CD4-positive, alpha-beta T cell treated with Interleukin-6 for 4 hours (primary cell): ENCODE data around the gene TNXB.
"Not testable (repeated sequence)": the region's sequence is repeated elsewhere in the genome, so short reads cannot be mapped to it uniquely, and the experiment has no call there.

Experiments
- DNase-seq: peaks from one replicate; pipeline ENCODE4 v3.0.0-alpha.2; 2020; ENCODE audit warnings: mixed read lengths

TNXB gene

DNA sequence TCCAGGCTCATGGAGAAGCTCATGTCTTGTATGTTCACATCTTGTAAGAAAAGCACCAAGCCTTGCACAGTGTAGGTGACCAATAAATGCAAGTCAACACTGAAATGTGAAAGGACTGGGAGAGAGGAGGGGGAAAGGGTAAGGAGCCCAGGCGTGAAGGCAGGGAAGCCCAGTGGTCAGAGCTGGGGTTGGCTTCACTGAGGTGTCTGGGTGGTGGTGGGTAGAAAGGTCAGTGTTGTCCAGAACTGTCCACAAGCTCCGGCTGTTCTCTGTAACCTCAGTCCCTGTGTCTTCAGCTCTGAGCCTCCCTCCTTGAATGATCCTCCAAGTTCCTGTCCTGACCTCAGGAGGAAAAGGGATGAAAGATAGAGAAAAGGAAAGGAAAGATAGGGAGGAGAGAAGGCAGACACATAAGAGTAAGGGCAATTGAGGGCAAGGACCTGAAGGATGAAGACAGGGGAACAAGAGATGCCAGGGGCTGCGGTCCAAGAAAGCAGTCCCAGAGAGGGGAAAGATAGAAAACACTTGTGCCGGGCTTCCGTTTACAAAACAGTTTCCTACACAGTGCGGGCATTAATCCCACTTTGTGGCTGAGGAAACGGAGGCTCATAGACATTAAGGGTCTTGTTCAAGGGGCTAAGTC lies 2.4 kb upstream of the TNXB start:
- no peak for DNase-seq

DNA sequence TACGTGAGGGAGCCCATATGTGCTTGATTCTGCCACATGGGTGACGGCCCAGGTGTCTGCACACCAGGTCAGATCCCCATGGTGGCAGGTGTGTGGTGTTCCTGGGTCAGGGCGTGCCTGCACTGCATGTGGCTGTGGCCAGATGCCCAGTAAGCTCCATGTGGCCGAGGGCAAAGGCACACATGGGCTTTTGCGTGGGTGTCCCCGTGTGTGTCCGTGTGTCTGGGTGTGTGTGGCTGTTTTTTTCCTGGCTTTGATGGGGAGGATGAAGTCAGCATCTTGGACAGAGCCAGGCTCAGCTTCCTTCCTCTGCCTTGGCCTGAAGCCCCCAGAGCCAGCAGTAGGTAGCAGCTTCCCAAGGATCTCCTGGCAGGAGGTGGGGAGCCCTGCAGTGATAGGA lies 1.5 kb upstream of the TNXB start:
- DNase-seq = no peak

DNA sequence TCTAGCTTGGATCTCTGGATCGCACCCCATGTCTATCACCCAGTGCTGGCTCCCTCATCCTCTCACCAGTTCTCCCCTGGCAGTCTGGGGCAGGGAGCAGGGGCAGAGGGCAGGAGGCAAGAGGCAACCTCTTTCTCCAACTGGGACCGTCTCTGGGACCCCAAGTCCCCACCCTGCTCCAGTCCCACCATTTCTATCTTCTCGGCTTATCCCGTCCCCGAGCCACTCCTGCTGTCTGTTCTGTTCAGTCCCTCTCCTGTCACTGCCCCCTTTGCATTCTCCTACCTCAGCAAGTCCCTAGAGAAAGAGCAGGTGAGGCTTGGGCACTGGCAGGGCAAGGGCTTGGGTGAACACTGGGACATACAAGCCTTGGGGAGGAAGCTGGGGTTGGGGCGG lies 625 bp upstream of the TNXB start:
- no peak for DNase-seq

DNA sequence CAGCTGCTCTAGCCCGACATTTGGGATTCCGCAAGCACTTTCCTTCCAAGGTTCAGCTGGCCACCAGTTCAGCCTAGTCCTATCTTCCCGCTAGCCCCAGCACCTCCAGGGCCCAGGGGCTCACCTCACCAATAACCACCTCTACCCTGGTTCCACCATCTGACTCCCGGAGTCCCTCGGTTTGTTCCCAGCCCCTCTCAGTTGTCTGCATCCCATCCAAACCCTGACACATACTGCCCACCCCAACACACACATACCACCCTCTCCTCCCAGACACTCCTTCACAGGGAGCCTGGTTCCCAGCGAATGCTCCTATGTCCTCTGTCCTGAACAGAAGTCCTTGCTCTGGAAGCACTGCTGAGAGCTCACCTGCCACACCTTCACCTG lies 418 bp downstream of the TNXB start:
- DNase-seq = no peak

DNA sequence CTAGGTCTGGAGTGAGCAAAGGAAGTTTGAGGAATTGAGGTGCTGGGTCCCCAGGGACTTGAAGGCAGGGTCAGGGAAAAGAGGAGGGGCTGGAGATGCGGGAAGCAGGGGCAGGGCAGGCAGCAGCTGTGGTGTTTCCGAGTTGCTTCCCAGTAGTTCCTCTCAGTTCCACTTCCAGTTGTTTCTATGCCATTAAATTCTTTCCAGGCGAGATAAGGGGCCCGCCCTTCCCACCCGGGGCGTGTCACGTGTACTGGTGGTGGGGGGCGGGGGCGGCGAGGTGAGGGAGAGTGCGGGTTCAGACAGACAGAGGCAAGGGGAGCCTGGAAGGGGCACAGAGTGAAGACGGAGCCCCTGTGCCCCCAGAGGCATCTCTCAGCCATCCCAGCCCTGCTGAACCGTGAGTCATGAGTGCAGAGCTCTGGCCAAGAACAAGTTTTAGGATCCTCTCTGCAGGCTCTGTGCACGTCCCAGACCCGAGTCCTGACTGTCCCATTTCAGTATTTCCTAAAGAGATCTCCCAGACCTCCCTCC lies 977 bp downstream of the TNXB start:
- DNase-seq = no peak

DNA sequence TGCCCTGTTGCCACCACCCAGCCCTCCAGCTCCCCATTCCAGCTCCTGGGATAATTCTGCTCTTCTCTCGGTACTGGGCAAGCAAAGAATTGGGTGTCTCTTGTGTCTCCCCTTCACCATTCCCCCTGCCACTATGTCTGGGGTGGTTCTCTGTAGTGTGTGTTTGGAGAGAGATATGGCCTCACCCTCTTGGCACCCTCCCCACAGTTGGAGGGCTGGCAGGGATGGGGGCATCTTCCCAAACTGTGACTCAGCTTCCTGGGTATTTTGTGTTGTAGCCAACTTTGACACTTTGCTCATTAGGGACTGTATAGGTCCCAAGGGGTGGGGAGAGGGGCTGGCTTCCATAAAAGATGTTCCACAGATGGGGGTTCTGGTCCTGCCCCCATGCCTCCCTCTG lies 1.7 kb downstream of the TNXB start:
- DNase-seq = no peak

DNA sequence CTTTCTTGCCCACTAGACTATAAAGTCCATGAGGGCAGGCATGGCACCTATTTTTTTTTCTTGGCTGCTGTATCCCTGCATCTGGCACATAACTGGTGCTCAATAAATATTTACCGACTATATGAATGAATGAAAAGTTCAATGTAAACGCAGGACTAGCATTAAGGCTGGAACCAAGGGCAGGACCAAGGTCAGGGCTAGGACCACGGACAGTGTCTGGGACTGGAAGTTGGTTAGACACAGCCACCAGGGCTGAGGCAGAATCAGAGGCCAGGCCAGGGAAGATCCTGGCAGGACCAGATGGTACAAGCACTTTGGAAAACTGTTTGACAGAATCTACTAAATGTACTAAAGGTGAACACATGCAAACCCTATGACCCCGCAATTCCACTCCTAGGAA lies 3.7 kb downstream of the TNXB start:
- no peak for DNase-seq

DNA sequence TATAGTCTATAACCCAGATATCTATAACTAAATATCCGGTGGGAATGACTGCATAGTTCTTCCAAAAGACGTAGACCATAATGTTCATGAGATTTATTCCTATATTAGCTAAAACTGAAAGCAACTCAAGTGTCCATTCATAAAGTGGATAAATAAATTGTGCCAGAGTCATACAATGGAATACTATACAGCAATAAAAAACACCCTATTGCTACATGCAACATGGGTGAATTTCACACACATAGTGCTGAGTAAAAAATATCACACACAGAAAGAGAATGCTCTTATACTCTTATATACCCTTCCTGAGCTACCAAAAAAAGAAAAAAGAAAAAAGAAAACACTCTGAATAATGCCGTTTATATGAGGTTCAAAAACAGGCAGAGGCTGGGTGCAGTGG lies 6.9 kb downstream of the TNXB start:
- DNase-seq = no peak

DNA sequence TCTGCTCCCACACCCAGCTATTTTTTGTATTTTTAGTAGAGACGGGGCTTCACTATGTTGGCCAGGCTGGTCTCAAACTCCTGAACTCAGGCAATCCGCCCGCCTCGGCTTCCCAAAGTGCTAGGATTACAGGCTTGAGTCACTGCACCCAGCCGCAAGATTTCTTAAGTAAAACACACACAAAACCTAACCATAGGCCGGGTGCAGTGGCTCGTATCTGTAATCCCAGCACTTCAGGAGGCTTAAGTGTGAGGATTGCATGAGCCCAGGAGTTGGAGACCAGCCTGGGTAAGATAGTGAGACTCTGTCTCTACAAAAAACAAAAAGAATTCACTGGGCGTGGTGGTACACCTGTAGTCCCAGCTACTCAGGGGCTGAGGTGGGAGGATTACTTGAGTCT lies 8.9 kb downstream of the TNXB start:
- not testable (repeated sequence) for DNase-seq

DNA sequence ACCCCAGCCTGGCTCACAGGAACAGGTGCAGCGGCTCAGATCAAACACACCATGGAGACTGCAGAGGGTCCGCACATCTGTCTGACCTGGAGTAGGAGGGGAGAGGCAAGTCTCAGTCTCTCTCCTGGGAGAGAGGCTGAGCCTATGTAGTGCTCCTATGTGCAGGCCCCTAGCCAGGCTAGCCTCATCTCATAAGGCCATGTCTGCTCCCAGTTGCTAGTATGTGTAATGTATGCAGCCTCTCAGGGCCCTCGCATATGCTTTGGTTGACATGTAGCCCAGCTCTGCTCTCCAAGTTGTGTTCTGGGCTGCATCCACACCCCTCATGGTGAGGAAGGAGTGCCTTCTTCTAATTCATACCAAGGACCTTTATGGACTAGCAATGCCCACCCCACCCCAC lies 11.8 kb downstream of the TNXB start:
- DNase-seq = no peak

DNA sequence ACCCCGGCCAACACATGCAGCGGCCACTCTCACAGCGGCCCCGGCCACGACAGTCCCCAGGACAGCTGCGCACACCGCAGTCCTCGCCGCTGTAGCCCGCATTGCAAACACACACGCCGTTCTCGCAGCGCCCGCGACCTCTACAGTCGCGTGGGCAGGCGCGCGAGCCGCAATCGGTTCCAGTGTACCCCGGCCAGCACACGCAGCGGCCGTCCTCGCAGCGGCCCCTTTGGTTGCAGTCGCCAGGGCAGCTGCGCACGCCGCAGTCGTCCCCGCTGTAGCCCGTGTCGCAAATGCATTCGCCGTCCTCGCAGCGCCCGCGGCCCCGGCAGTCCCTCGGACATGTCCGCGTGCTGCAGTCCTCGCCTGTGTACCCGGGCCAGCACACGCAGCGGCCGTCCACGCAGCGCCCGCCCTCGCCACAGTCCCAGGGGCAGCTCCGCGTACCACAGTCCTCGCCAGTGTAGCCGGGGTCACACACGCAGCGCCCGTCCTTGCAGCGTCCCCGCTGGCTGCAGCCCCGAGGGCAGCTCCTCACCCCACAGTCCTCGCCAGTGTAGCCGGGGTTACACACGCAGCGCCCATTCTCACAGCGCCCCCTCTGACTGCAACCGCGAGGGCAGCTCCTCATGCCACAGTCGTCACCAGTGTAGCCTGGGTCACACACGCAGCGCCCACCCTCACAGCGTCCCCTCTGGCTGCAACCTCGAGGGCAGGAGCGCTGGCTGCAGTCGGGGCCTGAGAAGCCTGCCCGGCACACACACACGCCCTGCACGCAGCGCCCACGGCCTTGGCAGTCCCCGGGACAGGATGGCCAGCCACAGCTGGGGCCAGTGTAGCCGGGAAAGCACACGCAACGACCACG lies 12.5 kb downstream of the TNXB start:
- no peak for DNase-seq

DNA sequence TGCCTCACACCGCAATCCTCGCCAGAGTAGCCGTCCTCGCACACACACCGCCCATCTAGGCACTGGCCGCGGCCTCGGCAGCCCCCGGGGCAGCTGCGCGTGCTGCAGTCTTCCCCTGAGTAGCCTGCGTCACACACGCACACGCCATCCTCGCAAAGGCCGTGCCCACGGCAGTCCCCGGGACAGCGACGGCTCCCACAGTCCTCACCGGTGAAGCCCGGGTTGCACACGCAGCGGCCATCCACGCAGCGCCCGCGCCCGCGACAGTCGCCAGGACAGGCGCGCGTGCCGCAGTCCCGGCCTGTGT lies 13.1 kb downstream of the TNXB start:
- DNase-seq = no peak

DNA sequence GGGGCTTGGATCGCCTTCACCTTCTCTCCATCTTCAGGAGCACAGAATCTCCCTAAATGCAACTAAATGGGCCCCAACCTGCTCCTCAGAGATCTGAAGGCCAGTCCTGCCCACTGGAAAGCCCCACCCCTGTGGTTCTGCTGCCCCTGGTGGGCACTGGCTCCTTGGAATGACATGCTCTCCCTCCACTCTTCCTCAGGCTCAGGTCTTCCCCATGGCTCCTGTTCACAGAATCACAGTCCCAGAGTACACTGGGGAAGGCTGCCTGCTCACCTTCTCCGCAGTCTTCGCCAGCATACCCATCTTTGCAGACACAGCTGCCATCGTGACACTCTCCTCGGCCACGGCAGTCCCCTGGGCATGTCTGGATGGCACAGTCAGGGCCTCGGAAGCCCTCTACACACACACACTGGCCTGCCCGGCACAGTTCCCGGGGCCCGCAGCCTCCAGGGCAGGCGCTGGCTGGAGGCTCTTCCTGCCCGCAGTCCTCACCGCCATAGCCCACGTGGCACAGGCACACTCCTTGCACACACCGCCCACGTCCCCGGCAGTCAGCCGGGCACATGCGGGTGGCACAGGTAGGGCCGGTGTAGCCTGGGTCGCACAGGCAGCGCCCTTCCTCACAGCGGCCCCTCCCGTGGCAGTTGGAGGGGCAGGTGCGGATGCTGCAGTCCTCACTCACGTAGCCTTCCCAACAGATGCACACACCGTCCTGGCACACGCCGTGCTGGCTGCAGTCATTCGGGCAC lies 13.6 kb downstream of the TNXB start:
- DNase-seq = no peak

DNA sequence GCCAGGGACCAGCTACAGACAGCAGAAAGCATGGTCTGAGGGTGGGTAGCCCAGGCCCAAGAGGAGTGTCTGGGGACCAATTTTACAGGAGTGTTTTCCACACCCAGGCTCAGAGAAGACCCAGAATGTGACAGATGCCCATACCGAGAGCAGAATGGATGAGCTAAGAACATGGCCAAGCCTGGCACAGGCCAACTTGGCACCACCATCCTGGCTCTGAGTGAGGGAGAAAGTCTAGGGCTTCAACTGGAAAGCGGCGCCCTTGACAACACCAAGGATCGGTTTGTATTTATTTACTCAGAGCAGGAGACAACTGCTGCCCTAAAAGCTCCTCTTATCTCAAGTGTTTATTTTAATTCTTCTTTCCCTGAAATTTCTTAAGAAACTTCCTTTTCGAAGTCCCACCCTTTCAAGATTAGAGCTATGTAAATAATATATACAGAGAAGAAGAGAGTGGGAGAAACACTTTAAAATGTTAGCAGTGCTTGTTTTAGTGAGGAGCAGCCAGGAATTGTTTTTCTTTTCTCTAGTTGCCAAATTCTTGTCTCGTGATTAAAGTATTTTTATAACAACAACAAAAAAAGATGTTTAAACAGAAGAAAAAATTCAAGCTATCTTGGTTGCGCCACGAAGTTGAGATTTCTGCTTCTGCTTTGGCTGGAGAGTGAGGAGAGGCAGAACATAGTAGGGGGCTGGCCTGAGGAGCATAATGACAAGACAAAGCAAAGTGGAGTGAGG lies 16.2 kb downstream of the TNXB start:
- no peak for DNase-seq

DNA sequence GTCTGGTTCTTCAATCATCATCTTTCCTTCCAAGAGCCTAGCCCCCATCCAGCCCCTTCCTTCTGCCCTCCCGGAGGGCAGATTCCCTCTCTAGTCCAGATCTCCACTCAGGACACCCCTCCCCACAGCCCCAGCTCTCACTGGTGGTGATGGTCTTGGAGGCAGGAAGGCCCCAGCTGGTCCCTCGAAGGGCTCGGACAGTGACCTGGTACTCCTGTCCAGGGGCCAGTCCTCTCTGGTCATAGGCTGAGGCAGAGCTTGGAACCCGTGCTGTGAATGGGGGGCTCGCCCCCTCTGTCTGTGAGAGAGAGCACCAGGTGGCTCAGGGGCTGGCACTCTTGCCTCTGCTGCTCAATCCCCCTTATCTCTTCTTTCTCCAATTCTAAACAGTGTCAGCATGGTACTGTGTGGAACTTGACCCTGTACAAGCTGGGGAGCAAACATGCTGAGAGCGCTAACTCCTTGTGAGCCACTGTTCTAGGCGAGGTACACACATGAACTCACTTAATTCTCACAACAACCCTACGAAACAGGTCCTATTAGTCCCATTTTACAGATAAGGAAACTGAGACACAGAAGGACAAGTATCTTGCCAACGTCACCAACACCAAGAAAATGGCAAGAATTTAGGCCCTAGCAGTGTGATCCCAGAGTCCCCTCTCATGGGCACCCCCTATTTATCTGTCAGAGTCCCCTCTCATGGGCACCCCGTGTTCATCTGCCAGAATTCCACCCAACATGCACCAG lies 19.9 kb downstream of the TNXB start:
- no peak for DNase-seq

DNA sequence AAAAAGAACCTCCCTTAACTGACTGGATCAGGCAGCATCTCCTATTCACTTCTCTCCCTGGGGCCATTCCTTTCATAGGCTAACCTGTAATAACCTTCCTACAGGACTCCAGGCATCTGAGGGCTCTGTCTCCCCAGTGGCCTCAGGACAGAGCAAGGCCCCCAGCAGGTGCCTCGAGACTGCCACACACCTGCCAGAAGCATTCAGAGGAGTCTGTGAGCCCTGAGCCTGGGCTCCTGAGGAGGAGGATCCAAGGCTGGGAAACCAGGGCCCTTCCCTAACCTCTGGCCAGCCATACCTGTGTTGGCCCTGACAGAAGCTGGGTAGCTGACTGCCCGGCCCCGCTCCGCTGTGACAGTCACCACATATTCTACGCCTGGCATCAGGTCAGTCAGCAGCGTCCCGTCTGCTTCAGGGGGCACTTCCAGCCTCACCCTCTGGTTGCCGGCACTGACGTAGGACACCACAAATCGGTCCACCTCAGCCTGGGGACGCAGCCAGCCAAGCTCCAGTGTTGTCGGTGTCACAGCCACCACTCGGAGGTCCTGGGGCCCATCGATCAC lies 20.6 kb downstream of the TNXB start:
- no peak for DNase-seq

DNA sequence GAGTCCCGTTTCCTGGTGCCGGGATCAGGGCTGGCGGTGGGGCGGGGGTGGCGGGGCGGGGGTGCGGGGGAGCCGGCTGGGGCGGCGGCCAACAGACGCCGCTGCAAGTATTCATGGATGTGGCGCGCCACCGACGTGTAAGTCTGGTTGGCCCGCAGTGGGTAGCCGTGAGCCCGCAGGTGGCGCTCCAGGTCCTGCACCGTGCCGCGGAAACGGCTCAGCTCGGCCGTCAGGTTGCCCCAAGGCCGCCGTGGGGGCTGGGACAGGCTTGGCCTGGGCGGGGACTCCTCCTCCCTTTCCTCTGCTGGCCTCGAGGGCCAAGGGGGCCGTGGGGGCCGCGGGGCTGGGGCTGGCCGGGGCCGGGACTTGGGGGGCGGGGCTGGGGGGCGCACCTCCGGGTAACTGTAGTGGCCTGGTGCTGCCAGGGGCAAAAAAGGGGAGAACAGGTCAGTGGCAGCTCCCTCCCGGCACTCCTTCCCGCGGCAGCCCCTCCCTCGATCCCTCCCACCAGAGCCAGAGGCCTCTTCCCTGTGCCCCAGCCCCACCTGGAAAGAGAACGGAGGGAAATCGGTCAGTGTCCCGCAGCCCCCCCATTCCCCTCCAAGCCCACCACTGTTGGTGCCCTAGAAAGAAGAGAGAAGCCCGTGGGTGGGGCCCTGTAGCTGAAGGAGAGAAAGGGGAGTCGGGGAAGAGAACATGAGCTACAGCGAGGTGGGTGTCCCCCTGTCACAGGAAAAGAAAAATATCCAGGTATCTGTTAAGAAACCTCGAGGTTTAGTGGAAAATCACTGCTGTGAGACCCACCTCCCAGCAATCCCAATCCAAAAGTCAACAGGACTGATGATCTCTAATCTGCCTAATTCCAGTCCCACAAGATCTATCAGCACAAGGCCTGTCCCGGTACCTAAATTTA lies 21.3 kb downstream of the TNXB start:
- peak; percentile 78 for DNase-seq

DNA sequence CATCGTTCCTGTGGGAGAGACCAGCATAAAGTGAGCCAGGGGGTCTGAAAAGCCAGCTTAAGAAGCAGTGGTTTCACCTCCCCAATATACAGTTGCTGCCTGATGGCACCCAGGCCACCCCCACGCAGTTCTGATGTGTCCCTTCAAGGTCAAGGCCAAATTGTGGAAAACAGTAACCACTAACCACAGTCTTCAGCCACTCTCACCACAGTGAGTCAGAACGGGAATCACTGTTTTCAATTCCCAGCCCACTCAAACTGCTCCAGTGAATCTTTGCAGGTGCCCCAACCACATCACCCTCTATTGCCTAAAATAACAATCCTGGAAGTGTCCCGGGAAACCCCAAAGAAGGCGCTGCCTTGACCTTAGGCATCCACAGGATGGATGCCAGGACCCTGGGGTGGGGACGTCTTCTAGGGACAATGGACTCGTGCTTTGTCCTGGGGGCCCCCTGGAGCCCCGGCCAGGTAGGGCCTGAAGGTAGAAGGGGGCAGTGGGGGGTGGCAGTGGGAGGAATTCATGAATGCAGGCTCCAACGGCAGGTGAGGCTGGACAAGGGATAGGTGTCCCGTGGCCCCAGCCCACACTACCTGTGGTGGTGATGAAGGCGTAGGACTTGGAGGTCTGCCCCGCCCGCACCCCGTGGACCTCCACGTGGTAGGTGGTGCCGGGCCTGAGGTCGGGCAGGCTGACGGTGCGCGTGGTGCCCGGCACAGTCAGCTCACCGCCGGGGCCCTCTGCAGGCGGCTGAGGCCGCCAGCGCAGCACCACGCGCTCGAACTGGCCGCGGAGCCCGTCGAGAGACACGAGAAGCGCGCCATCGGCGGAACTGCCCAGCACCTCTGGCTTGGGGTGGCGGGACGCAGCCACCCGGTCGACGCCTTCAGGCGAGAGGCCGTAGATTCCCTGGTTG lies 22.2 kb downstream of the TNXB start:
- DNase-seq = no peak

DNA sequence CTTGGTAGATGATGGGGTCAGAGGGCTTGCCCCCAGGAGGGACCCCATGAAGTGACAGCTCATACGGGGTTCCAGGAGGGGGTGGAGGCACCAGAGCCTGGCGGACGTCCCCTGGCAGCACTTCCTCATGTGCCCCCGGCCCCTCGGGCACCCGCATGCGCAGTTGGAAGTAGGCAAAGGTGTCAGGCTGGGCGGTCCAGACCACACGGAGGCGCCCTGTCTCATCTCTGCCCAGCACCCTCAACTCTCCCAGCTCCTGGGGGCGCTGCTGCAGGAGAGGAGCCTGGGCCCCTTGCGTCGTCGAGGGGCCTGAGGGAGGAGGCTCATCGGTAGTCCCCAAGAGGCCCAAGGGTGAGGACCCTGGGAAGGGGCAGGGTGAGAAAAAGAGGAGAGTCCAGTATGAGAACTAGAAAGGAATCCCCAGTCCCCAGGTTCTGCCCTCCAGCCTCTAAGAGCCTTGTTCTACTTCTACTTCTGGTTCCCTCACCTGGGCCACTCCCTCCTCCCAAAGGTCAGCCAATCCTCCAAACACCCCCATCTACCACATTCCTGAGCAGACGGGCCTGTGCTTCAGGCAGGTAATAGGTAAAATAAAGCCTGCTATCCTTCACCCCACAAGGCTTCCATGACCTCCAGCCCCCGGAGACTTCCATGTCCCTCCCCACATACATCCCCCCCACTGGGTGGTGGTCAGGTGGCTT lies 23.2 kb downstream of the TNXB start:
- DNase-seq = no peak
